IPS-NIHi11 (cell line): Measurements from ENCODE around the gene PGM1.

Experiments
- DNase-seq: peaks from one replicate; pipeline ENCODE4 v3.0.0; 2012; ENCODE audit warnings: mixed read lengths, low spot score

PGM1 gene

DNA sequence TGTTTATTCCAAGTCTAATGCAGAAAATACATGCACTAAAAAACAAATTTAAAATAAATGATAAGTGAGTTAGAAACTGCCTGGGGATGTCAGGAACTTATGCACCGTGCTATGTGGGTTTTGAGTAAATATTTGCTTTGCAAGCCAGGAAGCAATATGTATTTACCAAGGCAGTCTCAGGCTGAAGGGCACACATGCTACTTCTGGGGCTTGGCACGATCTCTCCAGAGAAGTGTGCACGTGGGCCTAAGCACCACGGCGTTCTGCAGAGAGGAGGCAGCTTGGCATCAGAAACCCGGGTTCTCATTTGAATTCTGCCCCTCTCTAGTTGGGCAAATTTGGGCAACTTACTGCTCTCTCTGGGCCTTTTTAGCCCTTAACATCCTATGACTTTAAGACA lies 108.0 kb downstream of the PGM1 start:
- DNase-seq: no peak

- DNase-seq: no peak
Measured at GRCh38 chr1:63703701-63704107, 110.5 kb downstream of the PGM1 start.

- DNase-seq: no peak
Measured at GRCh38 chr1:63704443-63704842, 111.2 kb downstream of the PGM1 start.

DNA sequence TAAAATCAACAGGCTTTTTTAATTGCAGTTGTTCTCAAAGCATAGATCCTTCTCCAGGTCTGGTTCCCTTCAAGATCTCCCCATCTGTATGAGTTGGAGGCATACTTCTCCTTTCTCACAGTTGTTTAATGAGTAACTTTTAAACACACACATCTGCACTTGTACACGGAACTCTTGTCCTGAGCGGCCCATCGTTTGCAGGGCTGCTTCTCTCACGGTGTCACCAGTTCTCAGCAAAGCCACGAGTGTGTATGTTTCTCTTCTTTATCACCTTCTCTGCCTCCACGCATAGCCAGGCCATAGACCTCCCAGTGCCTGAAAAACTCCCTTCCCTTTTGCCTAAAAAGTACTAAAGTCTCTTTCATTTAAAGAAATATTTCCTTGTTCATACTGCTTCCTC lies 111.9 kb downstream of the PGM1 start:
- no peak for DNase-seq

GRCh38 chr1:63709267-63709828 lies 116.1 kb downstream of the PGM1 start:
- no peak for DNase-seq
